ENCODE data around the gene FMNL2.

The FMNL2 gene

DNA sequence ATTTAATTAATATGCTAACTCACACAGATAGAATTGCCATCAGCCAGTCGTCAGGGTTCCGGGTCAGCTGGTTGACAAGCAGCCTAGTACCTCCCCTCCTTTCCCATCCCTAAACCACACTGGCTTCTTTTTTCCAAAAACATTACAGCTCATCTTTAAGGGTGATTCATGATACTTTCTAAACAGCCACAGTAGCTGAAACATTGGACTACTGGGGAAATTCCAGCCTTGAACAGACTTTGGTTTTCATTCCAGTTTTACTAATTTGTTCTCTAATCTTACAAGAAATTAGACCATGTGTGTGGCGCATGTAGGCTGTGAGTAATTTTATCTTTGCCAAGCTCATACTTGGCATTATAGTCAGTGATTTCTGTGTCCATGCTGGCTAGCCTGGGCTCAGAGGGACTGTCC is 110.8 kb downstream of the FMNL2 start:
- Mint-ChIP-seq H3K4me3 (no peak overlapping the region), H3K36me3 (ENCODE audit: low read depth) (no peaks in the 10 kb centered on the region), H3K9me3 (no peaks in the 10 kb centered on the region), H3K27me3 (peaks cover 19% of the 10 kb centered on the region), H3K27ac (no peak overlapping the region), H3K4me1 (ENCODE audit: low read depth) (peaks cover 15% of the 10 kb centered on the region)

- Mint-ChIP-seq H3K27ac (no peak overlapping the region), H3K4me1 (ENCODE audit: low read depth) (peaks cover 15% of the 10 kb centered on the region), H3K4me3 (no peak overlapping the region), H3K27me3 (peaks cover 16% of the 10 kb centered on the region), H3K36me3 (ENCODE audit: low read depth) (no peaks in the 10 kb centered on the region), H3K9me3 (no peaks in the 10 kb centered on the region)
These were observed 111.2 kb downstream of the FMNL2 start for GRCh38 chr2:152446213-152446612.

DNA sequence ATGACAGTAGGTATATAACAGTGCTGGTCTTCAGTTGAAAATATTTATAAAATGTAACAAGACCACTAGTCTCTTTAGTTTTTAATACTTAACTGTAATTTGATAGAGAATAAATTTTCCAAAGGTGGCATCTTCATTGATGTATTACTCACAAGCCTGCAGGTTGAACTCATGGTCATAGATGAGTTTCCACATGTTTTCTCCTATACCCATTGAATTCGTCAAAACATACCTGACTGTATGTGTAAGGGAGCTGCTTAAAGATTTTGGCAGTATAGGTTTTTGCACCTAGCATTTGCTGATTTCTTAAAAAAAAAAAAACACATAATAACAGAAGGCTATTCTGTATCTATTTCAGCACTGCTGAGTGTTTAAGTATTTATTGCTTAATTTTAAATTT is 112.9 kb downstream of the FMNL2 start:
- Mint-ChIP-seq H3K27me3 (peaks cover 18% of the 10 kb centered on the region), H3K9me3 (no peaks in the 10 kb centered on the region), H3K36me3 (ENCODE audit: low read depth) (no peaks in the 10 kb centered on the region), H3K4me3 (no peak overlapping the region), H3K4me1 (ENCODE audit: low read depth) (peaks cover 11% of the 10 kb centered on the region), H3K27ac (no peak overlapping the region)

- H3K27ac Mint-ChIP-seq: no peak overlapping the region
- H3K9me3 Mint-ChIP-seq: no peaks in the 10 kb centered on the region
- peaks cover 13% of the 10 kb centered on the region for H3K27me3 Mint-ChIP-seq
- H3K4me1 Mint-ChIP-seq (ENCODE audit: low read depth): peaks cover 11% of the 10 kb centered on the region
- H3K36me3 Mint-ChIP-seq (ENCODE audit: low read depth): no peaks in the 10 kb centered on the region
- H3K4me3 Mint-ChIP-seq: no peak overlapping the region
These were observed 113.6 kb downstream of the FMNL2 start for GRCh38 chr2:152448606-152449005.

- Mint-ChIP-seq H3K4me1 (ENCODE audit: low read depth) (peaks cover 11% of the 10 kb centered on the region), H3K27me3 (peaks cover 16% of the 10 kb centered on the region), H3K27ac (no peak overlapping the region)
These were observed 114.6 kb downstream of the FMNL2 start for GRCh38 chr2:152449578-152449977.

GRCh38 chr2:152450176-152450575 is 115.2 kb downstream of the FMNL2 start:
- Mint-ChIP-seq H3K27ac (no peak overlapping the region), H3K9me3 (no peaks in the 10 kb centered on the region), H3K27me3 (peaks cover 17% of the 10 kb centered on the region), H3K4me3 (no peak overlapping the region), H3K36me3 (ENCODE audit: low read depth) (no peaks in the 10 kb centered on the region), H3K4me1 (ENCODE audit: low read depth) (peaks cover 11% of the 10 kb centered on the region)

More at GRCh38 chr2:152449578-152449977, 114.6 kb downstream of the FMNL2 start:
- Mint-ChIP-seq H3K9me3 (no peaks in the 10 kb centered on the region), H3K4me3 (no peak overlapping the region), H3K36me3 (ENCODE audit: low read depth) (no peaks in the 10 kb centered on the region)

GRCh38 chr2:152452256-152452973 is 117.4 kb downstream of the FMNL2 start:
- Mint-ChIP-seq H3K4me1 (ENCODE audit: low read depth) (no peaks in the 10 kb centered on the region), H3K27me3 (peaks cover 17% of the 10 kb centered on the region), H3K36me3 (ENCODE audit: low read depth) (no peaks in the 10 kb centered on the region), H3K27ac (no peak overlapping the region), H3K4me3 (no peak overlapping the region), H3K9me3 (no peaks in the 10 kb centered on the region)

DNA sequence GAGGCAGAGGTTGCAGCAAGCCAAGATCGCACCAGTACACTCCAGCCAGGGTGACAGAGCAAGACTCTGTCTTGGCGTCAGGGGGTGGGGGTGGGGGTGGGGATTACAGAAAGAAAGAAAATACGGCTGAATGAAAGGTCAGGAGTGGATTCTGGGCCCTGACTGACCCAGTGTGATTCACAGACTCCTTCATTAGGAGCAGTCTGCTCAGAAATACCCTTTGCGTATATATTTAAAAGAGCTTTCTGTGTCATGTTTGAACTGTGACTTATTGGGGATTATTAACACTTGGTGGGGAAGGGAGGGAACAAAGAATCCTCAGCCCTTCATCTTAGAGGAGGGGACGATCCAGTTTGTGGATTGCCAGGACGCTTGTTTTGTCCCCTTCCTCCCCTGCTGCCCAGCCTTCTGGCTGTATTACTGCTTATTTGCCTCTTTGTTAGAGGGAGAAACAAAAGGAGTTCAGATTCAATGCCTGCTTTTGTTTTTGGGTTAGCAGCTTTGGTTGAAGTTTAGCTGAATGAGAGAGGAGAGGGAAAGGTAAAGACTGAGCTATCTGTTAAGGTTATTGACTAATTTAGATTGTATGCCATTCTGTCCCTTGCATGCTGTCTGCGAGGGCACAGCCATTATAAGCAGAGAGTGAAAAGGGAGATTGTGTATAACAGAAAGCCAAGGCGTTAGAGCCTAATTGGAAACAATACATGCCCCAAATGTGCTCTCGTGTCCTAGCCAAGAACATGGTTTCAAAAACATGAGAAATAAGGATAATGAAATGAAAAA is 118.3 kb downstream of the FMNL2 start:
- Mint-ChIP-seq H3K4me1 (ENCODE audit: low read depth) (no peaks in the 10 kb centered on the region), H3K27ac (no peak overlapping the region), H3K27me3 (peaks cover 18% of the 10 kb centered on the region), H3K36me3 (ENCODE audit: low read depth) (no peaks in the 10 kb centered on the region), H3K4me3 (no peak overlapping the region), H3K9me3 (peaks cover 1% of the 10 kb centered on the region)

DNA sequence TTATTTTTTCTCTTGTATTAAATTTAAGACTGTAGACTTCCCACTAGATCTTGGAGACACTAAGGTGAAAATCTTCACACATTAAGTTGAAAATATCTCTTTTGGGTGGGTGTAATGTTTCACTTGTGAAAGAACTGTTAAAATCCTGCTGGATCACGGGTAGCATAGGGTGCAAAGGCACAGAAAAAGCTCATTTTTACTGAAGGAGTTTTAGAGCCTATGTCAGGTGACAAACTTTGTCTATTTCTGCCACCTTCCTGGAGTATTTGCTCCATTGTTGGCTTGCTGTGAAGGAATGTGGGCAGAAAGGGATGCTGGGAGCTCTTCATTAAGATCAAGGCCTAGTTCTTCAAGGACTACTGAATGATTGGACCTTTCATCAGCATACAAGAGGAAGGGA is 119.4 kb downstream of the FMNL2 start:
- peaks cover 18% of the 10 kb centered on the region for H3K27me3 Mint-ChIP-seq
- no peaks in the 10 kb centered on the region for H3K4me1 Mint-ChIP-seq (ENCODE audit: low read depth)
- no peak overlapping the region for H3K27ac Mint-ChIP-seq
- H3K4me3 Mint-ChIP-seq: no peak overlapping the region
- no peaks in the 10 kb centered on the region for H3K36me3 Mint-ChIP-seq (ENCODE audit: low read depth)
- H3K9me3 Mint-ChIP-seq: peaks cover 5% of the 10 kb centered on the region

- Mint-ChIP-seq H3K4me1 (ENCODE audit: low read depth) (no peaks in the 10 kb centered on the region), H3K9me3 (peaks cover 5% of the 10 kb centered on the region), H3K36me3 (ENCODE audit: low read depth) (no peaks in the 10 kb centered on the region), H3K27me3 (peaks cover 18% of the 10 kb centered on the region), H3K27ac (no peak overlapping the region), H3K4me3 (no peak overlapping the region)
These were observed 120.0 kb downstream of the FMNL2 start for GRCh38 chr2:152454960-152455359.

GRCh38 chr2:152455738-152456137 is 120.8 kb downstream of the FMNL2 start:
- peaks cover 18% of the 10 kb centered on the region for H3K27me3 Mint-ChIP-seq
- no peak overlapping the region for H3K4me3 Mint-ChIP-seq
- H3K36me3 Mint-ChIP-seq (ENCODE audit: low read depth): no peaks in the 10 kb centered on the region
- no peaks in the 10 kb centered on the region for H3K4me1 Mint-ChIP-seq (ENCODE audit: low read depth)
- peaks cover 5% of the 10 kb centered on the region for H3K9me3 Mint-ChIP-seq
- no peak overlapping the region for H3K27ac Mint-ChIP-seq

- H3K27ac Mint-ChIP-seq: no peak overlapping the region
- H3K36me3 Mint-ChIP-seq (ENCODE audit: low read depth): no peaks in the 10 kb centered on the region
- peaks cover 18% of the 10 kb centered on the region for H3K27me3 Mint-ChIP-seq
- peaks cover 5% of the 10 kb centered on the region for H3K9me3 Mint-ChIP-seq
- no peaks in the 10 kb centered on the region for H3K4me1 Mint-ChIP-seq (ENCODE audit: low read depth)
- H3K4me3 Mint-ChIP-seq: no peak overlapping the region
These were observed 121.3 kb downstream of the FMNL2 start for GRCh38 chr2:152456262-152456661.

DNA sequence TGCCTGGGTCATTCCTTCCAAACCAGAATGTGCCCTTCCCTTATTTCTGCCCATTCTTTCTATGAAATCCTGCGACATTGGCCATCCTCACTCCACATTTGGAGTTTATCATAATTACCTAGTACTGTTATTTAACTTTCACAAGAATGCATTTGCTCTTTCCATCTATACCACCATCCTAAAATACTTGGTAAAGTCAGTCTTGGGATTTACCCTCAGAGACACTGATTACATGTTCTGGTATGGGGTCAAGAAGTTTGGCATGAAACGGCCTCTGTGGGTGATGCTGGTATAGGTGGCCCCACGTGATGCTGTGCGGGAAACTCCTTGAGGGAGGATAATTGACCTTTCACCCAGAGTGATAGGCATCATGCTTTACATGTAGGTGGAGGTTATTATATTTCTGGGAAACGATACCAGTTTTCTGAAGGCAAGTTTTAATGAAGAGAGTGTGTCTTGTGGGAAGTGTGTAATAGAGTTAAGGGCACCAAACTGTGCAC is 123.5 kb downstream of the FMNL2 start:
- Mint-ChIP-seq H3K9me3 (peaks cover 5% of the 10 kb centered on the region), H3K36me3 (ENCODE audit: low read depth) (no peaks in the 10 kb centered on the region), H3K27me3 (peaks cover 10% of the 10 kb centered on the region), H3K27ac (no peak overlapping the region), H3K4me3 (no peak overlapping the region), H3K4me1 (ENCODE audit: low read depth) (no peaks in the 10 kb centered on the region)

DNA sequence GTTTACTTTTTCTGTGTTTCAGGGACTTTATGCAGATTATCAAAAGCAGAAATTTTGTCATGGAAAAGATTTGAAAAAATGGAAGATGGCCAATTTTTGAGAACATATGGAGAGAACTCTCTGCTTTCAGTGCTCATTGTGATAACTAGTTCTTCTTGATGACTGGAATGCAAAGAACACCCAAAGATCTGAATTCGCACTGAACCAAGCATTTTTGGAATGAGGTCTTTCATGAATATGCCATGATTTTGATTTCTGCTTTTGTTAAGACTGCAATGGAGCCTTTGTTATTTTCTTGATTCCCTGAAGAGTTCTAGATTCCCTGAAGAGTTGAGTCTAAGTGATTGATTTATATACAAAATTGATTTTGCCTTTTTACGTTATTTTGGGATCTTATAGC is 124.1 kb downstream of the FMNL2 start:
- Mint-ChIP-seq H3K27ac (no peak overlapping the region), H3K9me3 (peaks cover 5% of the 10 kb centered on the region), H3K36me3 (ENCODE audit: low read depth) (no peaks in the 10 kb centered on the region), H3K4me1 (ENCODE audit: low read depth) (no peaks in the 10 kb centered on the region), H3K4me3 (no peak overlapping the region), H3K27me3 (peaks cover 10% of the 10 kb centered on the region)

- no peaks in the 10 kb centered on the region for H3K4me1 Mint-ChIP-seq (ENCODE audit: low read depth)
- peaks cover 5% of the 10 kb centered on the region for H3K9me3 Mint-ChIP-seq
- no peaks in the 10 kb centered on the region for H3K36me3 Mint-ChIP-seq (ENCODE audit: low read depth)
- H3K27ac Mint-ChIP-seq: no peak overlapping the region
- H3K4me3 Mint-ChIP-seq: no peak overlapping the region
- peaks cover 10% of the 10 kb centered on the region for H3K27me3 Mint-ChIP-seq
These were observed 125.6 kb downstream of the FMNL2 start for GRCh38 chr2:152460567-152460966.
